Esophagus muscularis mucosa (tissue), 4 donors: Measurements from ENCODE around the gene FAM181A. TPM values are rescaled to one million over a fixed set of nuclear protein-coding genes. Genes with fewer than 3 reads are reported as not detected.
A peak's percentile ranks its signal among the peaks of the same experiment; 100 is the strongest.

ENCODE experiments used
- DNase-seq: peaks from one replicate; pipeline ENCODE4 v3.0.0-alpha.2; 2017; ENCODE audit errors: extremely low spot score
- H3K27ac ChIP-seq, 4 donors: fragments of 200-600 bp; sonication (generic); replicated peaks in 1 of 4; 1 replicate in 3 of 4; 2 replicates in 1 of 4; pipeline ENCODE4 v1.5.1; 2016 to 2019; ENCODE audit warnings: mild to moderate bottlenecking in 1 of 4
- H3K27me3 ChIP-seq, 4 donors: fragments of 200-600 bp; sonication (generic); one replicate each; pipeline versions ENCODE4 v1.5.1 to v1.6.0; 2016 to 2019
- H3K36me3 ChIP-seq, 4 donors: fragments of 200-600 bp; sonication (generic); one replicate each; pipeline ENCODE4 v1.5.1; 2016 to 2019
- H3K4me1 ChIP-seq, 4 donors: fragments of 200-600 bp; sonication (generic); one replicate each; pipeline ENCODE4 v1.5.1; 2016 to 2019
- H3K4me3 ChIP-seq, 4 donors: fragments of 200-600 bp; sonication (generic); 1 replicate in 2 of 4; 2 replicates in 2 of 4; pipeline ENCODE4 v1.5.1; 2016 to 2019; ENCODE audit warnings: mild to moderate bottlenecking in 4 of 4, moderate library complexity in 1 of 4
- H3K9me3 ChIP-seq, 4 donors: fragments of 200-600 bp; sonication (generic); 1 replicate in 3 of 4; 2 replicates in 1 of 4; pipeline ENCODE4 v1.5.1; 2016 to 2019
- EP300 ChIP-seq: sonication (generic); formaldehyde crosslinking; IDR thresholded peaks from one replicate; pipeline ENCODE4 v1.6.1; 2017; ENCODE audit warnings: antibody characterized with exemption
- POLR2A ChIP-seq: fragments of 450-650 bp; IDR thresholded peaks from one replicate; pipeline ENCODE4 v1.6.1; 2017; ENCODE audit warnings: antibody characterized with exemption, moderate library complexity, mild to moderate bottlenecking, low read depth
- POLR2AphosphoS5 ChIP-seq, 2 donors: sonication (generic); formaldehyde crosslinking; IDR thresholded peaks; one replicate each; pipeline ENCODE4 v1.6.1; 2017; ENCODE audit warnings: antibody characterized with exemption in 2 of 2
- WGBS: methylation state at CpG from one replicate; pipeline ENCODE4 v1.1.5; 2018; 5-methylcytosine and 5-hydroxymethylcytosine counted together
- intact Hi-C: fragments of 100-400 bp; cut with DNase I; formaldehyde crosslinking; loops from one replicate; pipeline ENCODE4 v1.15.1; 2023
- small RNA-seq, 3 donors: library from RNA; depleted of rRNA; stranded (forward); fragments of <200 nt; gene quantifications; one replicate each; pipeline ENCODE3, GENCODE V24; 2016
- total RNA-seq, 4 donors: library from RNA; depleted of rRNA; stranded (reverse); fragments of >200 nt; gene quantifications; one replicate each; pipeline versions ENCODE4 v1.1.0 to v1.2.1, GENCODE V29; 2016
- TF ChIP-seq, protein P1 (sequence below), 3 experiments: fragments of 200-600 bp in 2 of 3; fragments of 450-650 bp in 1 of 3; sonication (generic) in 2 of 3; IDR thresholded peaks; one replicate each; pipeline ENCODE4 v1.5.1; 2017 to 2019; ENCODE audit warnings: antibody characterized with exemption in 3 of 3, mild to moderate bottlenecking in 2 of 3, moderate library complexity in 1 of 3

Gene FAM181A
- total RNA-seq, 4 donors from 2014 or later, result not detected

DNA sequence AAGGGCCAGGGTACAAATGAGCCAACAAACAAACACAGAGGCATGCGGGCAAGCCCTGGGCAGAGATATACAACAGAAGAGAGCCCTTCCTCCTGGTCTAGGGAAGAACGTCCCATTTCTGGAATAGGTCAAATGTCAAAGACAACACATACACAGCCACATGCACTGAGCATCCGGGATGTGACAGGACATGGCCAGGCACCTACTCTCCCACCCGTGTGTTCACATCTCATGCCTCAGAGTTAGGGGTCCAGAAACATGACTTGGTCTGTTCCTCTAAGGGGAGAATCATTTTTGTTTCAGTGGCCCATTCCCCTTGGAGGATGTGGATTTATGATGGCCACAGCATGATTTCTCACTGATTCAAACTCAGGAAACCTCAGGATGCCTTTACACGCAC is 50.0 kb downstream of the FAM181A start:
- Histone ChIP-seq H3K27me3 (no peaks in the 10 kb centered on the region), H3K4me3 (peak overlapping the region; percentile 44 to 66 (median 64)), H3K36me3 (no peaks in the 10 kb centered on the region), H3K9me3 (no peaks in the 10 kb centered on the region), H3K4me1 (peaks cover 37 to 77% (median 73%) of the 10 kb centered on the region in 4 donors), H3K27ac (peak overlapping the region; percentile 89 to 95 (median 93))
- no peak for TF ChIP-seq POLR2AphosphoS5 (IDR thresholded peaks at IDR 0.05)
- TF ChIP-seq POLR2A, result no peak
- TF ChIP-seq EP300, result no peak
- TF ChIP-seq, protein P1, sequence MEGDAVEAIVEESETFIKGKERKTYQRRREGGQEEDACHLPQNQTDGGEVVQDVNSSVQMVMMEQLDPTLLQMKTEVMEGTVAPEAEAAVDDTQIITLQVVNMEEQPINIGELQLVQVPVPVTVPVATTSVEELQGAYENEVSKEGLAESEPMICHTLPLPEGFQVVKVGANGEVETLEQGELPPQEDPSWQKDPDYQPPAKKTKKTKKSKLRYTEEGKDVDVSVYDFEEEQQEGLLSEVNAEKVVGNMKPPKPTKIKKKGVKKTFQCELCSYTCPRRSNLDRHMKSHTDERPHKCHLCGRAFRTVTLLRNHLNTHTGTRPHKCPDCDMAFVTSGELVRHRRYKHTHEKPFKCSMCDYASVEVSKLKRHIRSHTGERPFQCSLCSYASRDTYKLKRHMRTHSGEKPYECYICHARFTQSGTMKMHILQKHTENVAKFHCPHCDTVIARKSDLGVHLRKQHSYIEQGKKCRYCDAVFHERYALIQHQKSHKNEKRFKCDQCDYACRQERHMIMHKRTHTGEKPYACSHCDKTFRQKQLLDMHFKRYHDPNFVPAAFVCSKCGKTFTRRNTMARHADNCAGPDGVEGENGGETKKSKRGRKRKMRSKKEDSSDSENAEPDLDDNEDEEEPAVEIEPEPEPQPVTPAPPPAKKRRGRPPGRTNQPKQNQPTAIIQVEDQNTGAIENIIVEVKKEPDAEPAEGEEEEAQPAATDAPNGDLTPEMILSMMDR (IDR thresholded peaks at IDR 0.05), result no peak
- intact Hi-C loops, result no loop called here
- no peak for DNase-seq
- 81% methylated on average over 5 of the region's 5 CpGs for WGBS

DNA sequence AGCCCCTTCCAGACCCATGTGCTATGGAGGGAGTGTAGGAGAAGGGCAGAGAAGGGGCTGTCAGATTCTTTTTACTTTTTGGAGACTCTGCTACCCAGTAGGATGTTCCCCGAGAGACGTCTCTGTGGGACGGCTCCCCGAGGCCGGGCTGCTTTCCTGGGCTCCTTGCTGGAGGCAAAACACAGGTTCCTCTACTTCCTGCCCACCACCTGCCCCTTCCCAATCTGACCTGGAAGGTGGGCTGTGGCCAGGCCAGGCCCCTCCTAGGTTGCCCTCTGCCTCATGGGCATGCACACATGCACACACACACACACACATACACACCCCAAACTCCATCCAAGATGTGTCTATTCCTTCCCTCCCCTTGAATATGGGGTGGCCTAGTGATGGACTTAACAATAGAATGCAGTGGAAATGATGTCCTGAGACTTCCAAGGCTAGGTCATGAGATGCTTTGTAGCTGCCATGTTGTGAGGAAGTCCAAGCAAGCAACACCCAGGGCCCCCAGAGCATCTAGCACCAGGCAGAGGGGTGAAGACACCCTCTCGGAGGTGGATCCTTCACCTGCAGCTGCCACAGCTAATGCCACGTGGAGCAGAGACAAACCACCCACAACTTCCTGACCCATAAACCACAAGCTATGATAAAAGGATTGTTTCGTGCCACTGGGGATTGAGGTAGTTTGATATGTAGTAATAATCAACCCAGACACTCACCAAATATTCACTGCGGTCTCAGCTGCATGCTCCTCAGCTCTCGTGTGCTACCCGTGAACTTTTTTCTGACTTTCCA is 50.8 kb downstream of the FAM181A start:
- no peaks in the 10 kb centered on the region for H3K27me3 ChIP-seq
- H3K36me3 ChIP-seq, result no peaks in the 10 kb centered on the region
- WGBS, result 80% methylated on average over 11 of the region's 11 CpGs
- intact Hi-C loops, result no loop called here
- H3K4me1 ChIP-seq, result peaks cover 40 to 77% (median 72%) of the 10 kb centered on the region in 4 donors
- H3K4me3 ChIP-seq, result no peak overlapping the region
- no peaks in the 10 kb centered on the region for H3K9me3 ChIP-seq
- peak overlapping the region; percentile 89 to 95 (median 93) for H3K27ac ChIP-seq
- TF ChIP-seq POLR2AphosphoS5 (IDR thresholded peaks at IDR 0.05) (no peak), EP300 (no peak), POLR2A (no peak)
- TF ChIP-seq, protein P1 (IDR thresholded peaks at IDR 0.05), result no peak
- DNase-seq, result no peak

DNA sequence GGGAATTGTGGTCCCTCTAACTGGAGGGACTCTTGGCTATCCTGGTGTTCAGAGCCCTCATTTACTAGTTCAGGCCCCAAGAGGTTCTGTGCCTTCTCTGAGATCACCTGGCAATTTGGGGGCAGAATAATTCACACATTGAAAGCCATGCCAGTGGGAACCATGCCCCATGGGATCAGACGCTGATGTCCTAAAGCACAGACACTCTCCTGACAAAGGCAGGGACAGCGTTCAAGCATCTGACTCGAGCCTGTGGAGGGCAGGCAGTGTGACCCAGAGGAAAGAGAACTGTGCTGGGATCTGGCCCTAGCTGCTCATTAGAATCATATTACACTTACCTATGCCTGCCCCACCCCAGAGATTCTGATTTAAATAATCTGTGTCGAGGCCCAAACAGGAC is 51.6 kb downstream of the FAM181A start:
- Histone ChIP-seq H3K36me3 (no peaks in the 10 kb centered on the region), H3K27me3 (no peaks in the 10 kb centered on the region), H3K4me3 (no peak overlapping the region), H3K9me3 (no peaks in the 10 kb centered on the region), H3K27ac (peak overlapping the region; percentile 89 to 95 (median 93)), H3K4me1 (peaks cover 46 to 77% (median 65%) of the 10 kb centered on the region in 4 donors)
- intact Hi-C loops, result no loop called here
- WGBS, result 80% methylated on average over 4 of the region's 4 CpGs
- no peak for TF ChIP-seq POLR2AphosphoS5 (IDR thresholded peaks at IDR 0.05)
- TF ChIP-seq, protein P1 (IDR thresholded peaks at IDR 0.05), result no peak
- no peak for TF ChIP-seq POLR2A
- TF ChIP-seq EP300, result no peak
- no peak for DNase-seq

Small RNA genes within 50 kb of the gene (small RNA-seq; reads per million reads assigned to genes)
- 0 to 0.08 (median 0) reads per million in 3 donors for gene MIR4506

Other genes with a start within 250 kb of the FAM181A start
- 10 to 100 TPM; 18.7 to 30.9 (median 21.8) TPM for gene PRIMA1, start 138.9 kb upstream of the FAM181A start, total RNA-seq
- 100 to 1,000 TPM in 3 of 4 donors, 10 to 100 TPM in 1; 53.5 to 164 (median 105) TPM for gene ASB2, start 49.2 kb downstream of the FAM181A start, total RNA-seq
- gene CCDC197, start 70.0 kb downstream of the FAM181A start, total RNA-seq, result not detected
- under 1 TPM in 3 of 4 donors, not detected in 1; 0.42 to 0.63 (median 0.52) TPM for gene OTUB2, start 99.0 kb downstream of the FAM181A start, total RNA-seq
- gene DDX24, start 153.9 kb downstream of the FAM181A start, total RNA-seq, result 100 to 1,000 TPM; 142 to 215 (median 176) TPM
- 10 to 100 TPM in 1 of 4 donors, 1 to 10 TPM in 3; 5.8 to 12.9 (median 6.4) TPM for gene IFI27L1, start 154.0 kb downstream of the FAM181A start, total RNA-seq
- 100 to 1,000 TPM in 3 of 4 donors, 10 to 100 TPM in 1; 88.0 to 293 (median 180) TPM for gene IFI27, start 183.4 kb downstream of the FAM181A start, total RNA-seq
- gene IFI27L2, start 202.3 kb downstream of the FAM181A start, total RNA-seq, result 10 to 100 TPM; 38.8 to 83.9 (median 64.7) TPM
- under 1 TPM in 3 of 4 donors, not detected in 1; 0.19 to 0.83 (median 0.34) TPM for gene PPP4R4, start 247.0 kb downstream of the FAM181A start, total RNA-seq